HepG2 (cell line): ENCODE measurements around the gene SLC1A2.

Source experiments
- EZH2 ChIP-seq: conservative IDR thresholded peaks from 2 replicates; pipeline ENCODE4 v1.6.1; 2012; ENCODE audit warnings: mild to moderate bottlenecking, low read depth, low read length, moderate library complexity
- IRX3 ChIP-seq: sonication (generic); formaldehyde crosslinking; IDR thresholded peaks from 2 replicates; pipeline ENCODE4 v1.8.1; 2023; ENCODE audit warnings: mild to moderate bottlenecking, low read depth, missing genetic modification reagents, borderline replicate concordance
- ONECUT2 ChIP-seq: sonication (generic); formaldehyde crosslinking; IDR thresholded peaks from 2 replicates; pipeline ENCODE4 v1.4.0; 2020; ENCODE audit warnings: missing genetic modification reagents
- SNRNP70 ChIP-seq: fragments of 200-400 bp; formaldehyde crosslinking; IDR thresholded peaks from 2 replicates; pipeline ENCODE4 v1.6.1; 2017; ENCODE audit warnings: mild to moderate bottlenecking, low read depth, low read length, moderate library complexity
- TAF1 ChIP-seq: sonication (generic); formaldehyde crosslinking; IDR thresholded peaks from 2 replicates; pipeline ENCODE4 v1.4.0; 2020; ENCODE audit warnings: missing genetic modification reagents
- ZBTB21 ChIP-seq: sonication (generic); formaldehyde crosslinking; IDR thresholded peaks from 2 replicates; pipeline ENCODE4 v1.4.0; 2020; ENCODE audit warnings: missing genetic modification reagents
- ZNF207 ChIP-seq: fragments of 450-650 bp; IDR thresholded peaks from 2 replicates; pipeline ENCODE4 v1.6.1; 2016; ENCODE audit warnings: antibody characterized with exemption, borderline replicate concordance
- ZSCAN22 ChIP-seq: sonication (generic); formaldehyde crosslinking; IDR thresholded peaks from 2 replicates; pipeline ENCODE4 v1.4.0; 2020; ENCODE audit warnings: mild to moderate bottlenecking, missing genetic modification reagents
- TF ChIP-seq, protein P1 (sequence below): sonication (generic); formaldehyde crosslinking; IDR thresholded peaks from 2 replicates; pipeline ENCODE4 v1.8.1; 2023; ENCODE audit warnings: missing genetic modification reagents, mild to moderate bottlenecking, borderline replicate concordance
- TF ChIP-seq, protein P2 (sequence below): IDR thresholded peaks from 2 replicates; pipeline ENCODE4 v1.6.1; 2012; ENCODE audit warnings: inconsistent platforms
- TF ChIP-seq, protein P3 (sequence below): sonication (generic); formaldehyde crosslinking; IDR thresholded peaks from 2 replicates; pipeline ENCODE4 v1.5.0; 2020; ENCODE audit warnings: mild to moderate bottlenecking, missing genetic modification reagents, moderate library complexity
- TF ChIP-seq, protein P4 (sequence below): conservative IDR thresholded peaks from 2 replicates; pipeline ENCODE4 v1.6.1; 2018; ENCODE audit warnings: missing genetic modification reagents

DNA sequence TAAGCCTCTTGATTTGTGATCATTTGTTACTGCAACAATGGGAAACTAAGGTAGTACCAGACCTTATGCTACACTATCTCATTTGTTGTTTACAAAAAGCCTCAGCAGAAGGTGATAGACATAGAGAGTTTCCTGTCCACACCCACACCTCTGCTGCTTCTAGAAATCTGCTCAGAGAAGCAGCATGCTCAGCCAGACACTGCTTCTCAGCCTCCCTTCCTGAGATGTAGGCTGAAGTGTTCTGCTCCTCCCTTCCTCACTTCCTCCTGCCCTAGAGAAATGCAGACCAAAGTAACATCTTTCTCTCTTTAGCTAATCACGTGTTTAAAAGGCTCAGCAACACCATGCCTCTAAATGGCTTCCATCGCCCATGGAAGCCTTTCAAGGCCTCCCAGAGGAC, 88.4 kb downstream of the SLC1A2 start:
- no peak for TF ChIP-seq IRX3 (CRISPR knock-in tag)
- TF ChIP-seq, protein P1, sequence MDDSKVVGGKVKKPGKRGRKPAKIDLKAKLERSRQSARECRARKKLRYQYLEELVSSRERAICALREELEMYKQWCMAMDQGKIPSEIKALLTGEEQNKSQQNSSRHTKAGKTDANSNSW (CRISPR knock-in tag) = no peak
- TF ChIP-seq, protein P2, sequence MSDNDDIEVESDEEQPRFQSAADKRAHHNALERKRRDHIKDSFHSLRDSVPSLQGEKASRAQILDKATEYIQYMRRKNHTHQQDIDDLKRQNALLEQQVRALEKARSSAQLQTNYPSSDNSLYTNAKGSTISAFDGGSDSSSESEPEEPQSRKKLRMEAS = no peak
- no peak for TF ChIP-seq SNRNP70
- no peak for TF ChIP-seq ONECUT2
- TF ChIP-seq ZNF207 = no peak
- TF ChIP-seq, protein P3, sequence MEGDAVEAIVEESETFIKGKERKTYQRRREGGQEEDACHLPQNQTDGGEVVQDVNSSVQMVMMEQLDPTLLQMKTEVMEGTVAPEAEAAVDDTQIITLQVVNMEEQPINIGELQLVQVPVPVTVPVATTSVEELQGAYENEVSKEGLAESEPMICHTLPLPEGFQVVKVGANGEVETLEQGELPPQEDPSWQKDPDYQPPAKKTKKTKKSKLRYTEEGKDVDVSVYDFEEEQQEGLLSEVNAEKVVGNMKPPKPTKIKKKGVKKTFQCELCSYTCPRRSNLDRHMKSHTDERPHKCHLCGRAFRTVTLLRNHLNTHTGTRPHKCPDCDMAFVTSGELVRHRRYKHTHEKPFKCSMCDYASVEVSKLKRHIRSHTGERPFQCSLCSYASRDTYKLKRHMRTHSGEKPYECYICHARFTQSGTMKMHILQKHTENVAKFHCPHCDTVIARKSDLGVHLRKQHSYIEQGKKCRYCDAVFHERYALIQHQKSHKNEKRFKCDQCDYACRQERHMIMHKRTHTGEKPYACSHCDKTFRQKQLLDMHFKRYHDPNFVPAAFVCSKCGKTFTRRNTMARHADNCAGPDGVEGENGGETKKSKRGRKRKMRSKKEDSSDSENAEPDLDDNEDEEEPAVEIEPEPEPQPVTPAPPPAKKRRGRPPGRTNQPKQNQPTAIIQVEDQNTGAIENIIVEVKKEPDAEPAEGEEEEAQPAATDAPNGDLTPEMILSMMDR (CRISPR knock-in tag) = no peak
- no peak for TF ChIP-seq TAF1 (CRISPR knock-in tag)
- TF ChIP-seq ZSCAN22 (CRISPR knock-in tag) = no peak
- TF ChIP-seq EZH2 = no peak
- TF ChIP-seq, protein P4, sequence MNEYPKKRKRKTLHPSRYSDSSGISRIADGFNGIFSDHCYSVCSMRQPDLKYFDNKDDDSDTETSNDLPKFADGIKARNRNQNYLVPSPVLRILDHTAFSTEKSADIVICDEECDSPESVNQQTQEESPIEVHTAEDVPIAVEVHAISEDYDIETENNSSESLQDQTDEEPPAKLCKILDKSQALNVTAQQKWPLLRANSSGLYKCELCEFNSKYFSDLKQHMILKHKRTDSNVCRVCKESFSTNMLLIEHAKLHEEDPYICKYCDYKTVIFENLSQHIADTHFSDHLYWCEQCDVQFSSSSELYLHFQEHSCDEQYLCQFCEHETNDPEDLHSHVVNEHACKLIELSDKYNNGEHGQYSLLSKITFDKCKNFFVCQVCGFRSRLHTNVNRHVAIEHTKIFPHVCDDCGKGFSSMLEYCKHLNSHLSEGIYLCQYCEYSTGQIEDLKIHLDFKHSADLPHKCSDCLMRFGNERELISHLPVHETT (CRISPR knock-in tag) = no peak
- no peak for TF ChIP-seq ZBTB21 (CRISPR knock-in tag)
